B cell (primary cell): ENCODE results near the gene HTR1B. TPM values are rescaled to one million over a fixed set of nuclear protein-coding genes. Genes with fewer than 3 reads are reported as not detected.

ENCODE experiments used
- ATAC-seq: fragments of 200-7000 bp; cut with Tn5 transposase; one replicate; pipeline ENCODE4 v1.10.0; 2021; ENCODE audit warnings: low read depth, mild to moderate bottlenecking, moderate number of reproducible peaks, moderate library complexity
- CTCF ChIA-PET: fragments of 350-600 bp; sonication (Branson Sonifier 250); formaldehyde crosslinking; loops from one replicate; lab custom pipeline; 2021; ENCODE audit warnings: antibody characterized with exemption, inconsistent platforms; lab: Charles Lee
- POLR2A ChIA-PET: fragments of 350-600 bp; sonication (Branson Sonifier 250); formaldehyde crosslinking; loops from one replicate; lab custom pipeline; 2021; ENCODE audit warnings: antibody characterized with exemption; lab: Charles Lee
- DNase-seq: peaks from one replicate; pipeline ENCODE4 v3.0.0; 2013
- H2AFZ ChIP-seq: 2 replicates; pipeline ENCODE4 v1.6.1; 2012; ENCODE audit warnings: mild to moderate bottlenecking, low read depth, low read length; ENCODE audit not compliant: insufficient read depth, poor library complexity, severe bottlenecking
- H3K27ac ChIP-seq, 2 donors: 1 replicate in 1 of 2; 2 replicates in 1 of 2; pipeline ENCODE4 v1.5.1; 2012 to 2013; ENCODE audit warnings: low read length in 2 of 2, mild to moderate bottlenecking in 2 of 2, moderate library complexity in 1 of 2
- H3K27me3 ChIP-seq, 4 experiments: fragments of 200-600 bp in 1 of 4; sonication (generic) in 1 of 4; replicated peaks in 1 of 4; 1 replicate in 2 of 4; 2 replicates in 2 of 4; pipeline versions ENCODE4 v1.6.1 to v1.7.0; 2013 to 2016; ENCODE audit warnings: low read length in 3 of 4, mild to moderate bottlenecking in 2 of 4, mixed read lengths in 1 of 4, moderate library complexity in 1 of 4; ENCODE audit not compliant: insufficient read depth in 4 of 4, control insufficient read depth in 3 of 4; ENCODE audit errors: control extremely low read depth in 1 of 4
- H3K36me3 ChIP-seq, 2 experiments: replicated peaks in 1 of 2; 1 replicate in 1 of 2; 2 replicates in 1 of 2; pipeline versions ENCODE4 v1.6.1 to v1.7.1; 2013; ENCODE audit warnings: low read length in 1 of 2; ENCODE audit not compliant: insufficient read depth in 2 of 2, control insufficient read depth in 1 of 2; ENCODE audit errors: control extremely low read depth in 1 of 2, extremely low read depth in 1 of 2
- H3K4me1 ChIP-seq, 2 donors: fragments of 200-600 bp in 1 of 2; sonication (generic) in 1 of 2; 1 replicate in 1 of 2; 2 replicates in 1 of 2; pipeline versions ENCODE4 v1.5.1 to v1.6.1; 2013 to 2017; ENCODE audit warnings: low read length in 2 of 2; ENCODE audit not compliant: control insufficient read depth in 2 of 2, insufficient read depth in 2 of 2
- H3K4me2 ChIP-seq: replicated peaks from 2 replicates; pipeline ENCODE3; 2012; ENCODE audit warnings: mild to moderate bottlenecking, low read depth, low read length; ENCODE audit not compliant: poor library complexity, severe bottlenecking
- H3K4me3 ChIP-seq, 5 experiments: fragments of 200-600 bp in 1 of 5; sonication (generic) in 1 of 5; 1 replicate in 3 of 5; 2 replicates in 2 of 5; pipeline versions ENCODE4 v1.5.1 to v1.7.0; 2011 to 2016; ENCODE audit warnings: low read length in 4 of 5, mild to moderate bottlenecking in 4 of 5, low read depth in 2 of 5, control low read depth in 1 of 5, moderate library complexity in 1 of 5; ENCODE audit not compliant: insufficient read depth in 1 of 5; ENCODE audit errors: control extremely low read depth in 1 of 5, extremely low read depth in 1 of 5
- H3K79me2 ChIP-seq: fragments of 200-600 bp; sonication (generic); one replicate; pipeline ENCODE4 v1.6.0; 2016; ENCODE audit warnings: low read length; ENCODE audit not compliant: control insufficient read depth, insufficient read depth
- H3K9ac ChIP-seq: fragments of 200-600 bp; sonication (generic); 2 replicates; pipeline ENCODE4 v1.6.1; 2017; ENCODE audit warnings: mild to moderate bottlenecking, low read length, moderate library complexity
- H3K9me3 ChIP-seq, 3 donors: one replicate each; pipeline versions ENCODE4 v1.6.1 to v1.7.1; 2013; ENCODE audit warnings: low read length in 2 of 3; ENCODE audit not compliant: control insufficient read depth in 2 of 3, insufficient read depth in 1 of 3; ENCODE audit errors: control extremely low read depth in 1 of 3
- H4K20me1 ChIP-seq: 2 replicates; pipeline ENCODE4 v1.6.0; 2012; ENCODE audit warnings: mild to moderate bottlenecking, low read length; ENCODE audit not compliant: insufficient read depth, control insufficient read depth, poor library complexity, severe bottlenecking
- H3K27ac Mint-ChIP-seq: one replicate; pipeline ENCODE4 v1.8.0; 2021; ENCODE audit warnings: mixed read lengths
- H3K27me3 Mint-ChIP-seq: one replicate; pipeline ENCODE4 v1.8.0; 2021; ENCODE audit warnings: mixed read lengths
- H3K4me1 Mint-ChIP-seq: one replicate; pipeline ENCODE4 v1.8.0; 2021; ENCODE audit warnings: mixed read lengths
- H3K4me3 Mint-ChIP-seq: one replicate; pipeline ENCODE4 v1.8.0; 2021; ENCODE audit warnings: mixed read lengths
- H3K9me3 Mint-ChIP-seq: one replicate; pipeline ENCODE4 v1.8.0; 2022; ENCODE audit warnings: mixed read lengths; ENCODE audit not compliant: insufficient read depth
- CTCF ChIP-seq: fragments of 200-600 bp; IDR thresholded peaks from one replicate; pipeline ENCODE4 v1.8.0; 2022; ENCODE audit warnings: antibody characterized with exemption, mild to moderate bottlenecking
- EZH2 ChIP-seq: IDR thresholded peaks from 2 replicates; pipeline ENCODE4 v1.6.1; 2012; ENCODE audit warnings: borderline replicate concordance, low read depth, mild to moderate bottlenecking, moderate library complexity, low read length; ENCODE audit not compliant: insufficient read depth, poor library complexity, severe bottlenecking
- WGBS: methylation state at CpG from one replicate; pipeline ENCODE4 v1.1.5; 2013; ENCODE audit warnings: missing lambda C conversion rate; ENCODE audit not compliant: insufficient coverage; 5-methylcytosine and 5-hydroxymethylcytosine counted together
- intact Hi-C: fragments of 100-400 bp; cut with micrococcal nuclease; formaldehyde crosslinking; loops from one replicate; pipeline ENCODE4 v1.10.0; 2022
- polyA minus RNA-seq: library from RNA; depleted of rRNA, polyadenylated mRNA; stranded (reverse); fragments of >200 nt; gene quantifications from 2 replicates; pipeline ENCODE4 v1.2.3, GENCODE V29; 2012
- polyA plus RNA-seq: library from polyadenylated mRNA; depleted of rRNA; stranded (reverse); fragments of >200 nt; gene quantifications from 2 replicates; pipeline ENCODE4 v1.2.3, GENCODE V29; 2012
- total RNA-seq, 2 donors: library from RNA; stranded (reverse); fragments of 120-200 nt in 1 of 2; gene quantifications; 1 replicate in 1 of 2; 2 replicates in 1 of 2; pipeline versions ENCODE4 v1.2.3 to v1.2.4, GENCODE V29; 2013 to 2022

HTR1B gene
- not detected in 2 replicates for total RNA-seq
- total RNA-seq (2013) = not detected
- polyA plus RNA-seq = 0.04 TPM in 1 of 2 replicates, not detected in the other
- polyA minus RNA-seq = 0.43 TPM in 1 of 2 replicates, not detected in the other

GRCh38 chr6:77463308-77463860 lies at the start of gene HTR1B:
Gene HTR1B (minus strand): TSS chr6:77463491. CDS start chr6:77463403, 88 bp downstream.
- H3K4me1 Mint-ChIP-seq = peaks cover 19% of the 10 kb centered on the region
- H3K4me1 ChIP-seq = peaks cover 28 to 30% of the 10 kb centered on the region in 2 donors
- peak within 1 kb of the TSS in 2 of 5 experiments; percentile 31 to 33 for H3K4me3 ChIP-seq
- H2AFZ ChIP-seq = peak within 1 kb of the TSS; percentile 44
- peaks cover 0 to 36% (median 0%) of the 10 kb centered on the region in 3 donors for H3K9me3 ChIP-seq
- ATAC-seq = no peak
- ChIA-PET CTCF (no interaction called here), POLR2A (no interaction called here)
- peak within 1 kb of the TSS; percentile 46 for H3K4me2 ChIP-seq
- H3K27me3 ChIP-seq = peaks cover 2 to 62% (median 40%) of the 10 kb centered on the region in 4 experiments
- intact Hi-C loops = no loop called here
- 6% methylated on average over 30 of the region's 31 CpGs for WGBS
- no peak for DNase-seq
- H3K4me3 Mint-ChIP-seq = peak within 1 kb of the TSS; percentile 32
- H3K9me3 Mint-ChIP-seq = no peaks in the 10 kb centered on the region
- no peak within 1 kb of the TSS for H3K9ac ChIP-seq
- no peaks in the 10 kb centered on the region for H4K20me1 ChIP-seq
- H3K36me3 ChIP-seq = no peaks in the 10 kb centered on the region
- H3K27ac Mint-ChIP-seq = no peak within 1 kb of the TSS
- TF ChIP-seq CTCF = no peak
- no peak for TF ChIP-seq EZH2
- no peak within 1 kb of the TSS for H3K27ac ChIP-seq
- no peaks in the 10 kb centered on the region for H3K79me2 ChIP-seq
- peaks cover 62% of the 10 kb centered on the region for H3K27me3 Mint-ChIP-seq

- no peaks in the 10 kb centered on the region for H3K27me3 Mint-ChIP-seq
- Histone ChIP-seq H3K4me2 (no peak overlapping the region), H3K4me3 (no peak overlapping the region), H3K4me1 (no peaks in the 10 kb centered on the region), H3K79me2 (no peaks in the 10 kb centered on the region), H4K20me1 (no peaks in the 10 kb centered on the region), H3K36me3 (no peaks in the 10 kb centered on the region), H3K27me3 (no peaks in the 10 kb centered on the region), H2AFZ (no peak overlapping the region), H3K27ac (no peak overlapping the region), H3K9me3 (peaks cover 0 to 14% (median 13%) of the 10 kb centered on the region in 3 donors), H3K9ac (no peak overlapping the region)
- TF ChIP-seq EZH2 (no peak), CTCF (no peak)
- intact Hi-C loops = no loop called here
- no peak for DNase-seq
- H3K4me1 Mint-ChIP-seq = no peaks in the 10 kb centered on the region
- no peak overlapping the region for H3K4me3 Mint-ChIP-seq
- H3K27ac Mint-ChIP-seq = no peak overlapping the region
- no peak for ATAC-seq
- CTCF ChIA-PET = no interaction called here
- POLR2A ChIA-PET = no interaction called here
- H3K9me3 Mint-ChIP-seq = peaks cover 11% of the 10 kb centered on the region
These were observed 49.3 kb upstream of the HTR1B start for GRCh38 chr6:77512554-77512953.
